Keratinocyte (primary cell): ENCODE measurements around the gene C9orf50. TPM values are rescaled to one million over a fixed set of nuclear protein-coding genes. Genes with fewer than 3 reads are reported as not detected.

ENCODE experiments used
- DNase-seq: peaks from one replicate; pipeline ENCODE4 v3.0.0-alpha.2; 2011; ENCODE audit warnings: low read depth, missing footprints, low spot score
- FAIRE-seq: peaks from 2 replicates; lab custom pipeline; 2011; peaks lifted over from hg19 to GRCh38; lab: Jason Lieb, UNC
- H2AFZ ChIP-seq: 2 replicates; pipeline ENCODE4 v1.6.0; 2012; ENCODE audit warnings: low read length, control low read depth, inconsistent platforms; ENCODE audit not compliant: control insufficient read depth
- H3K27ac ChIP-seq: 2 replicates; pipeline ENCODE4 v1.5.1; 2011; ENCODE audit warnings: low read length; ENCODE audit not compliant: control insufficient read depth, insufficient read depth
- H3K27me3 ChIP-seq: 3 replicates; pipeline ENCODE4 v1.6.0; 2011; ENCODE audit warnings: low read length; ENCODE audit not compliant: control insufficient read depth, insufficient read depth; ENCODE audit errors: extremely low read depth
- H3K36me3 ChIP-seq, 2 experiments: 2 replicates in 1 of 2; 3 replicates in 1 of 2; pipeline ENCODE4 v1.5.1; 2011; ENCODE audit warnings: low read length in 2 of 2, mild to moderate bottlenecking in 1 of 2; ENCODE audit not compliant: control insufficient read depth in 2 of 2, insufficient read depth in 2 of 2; ENCODE audit errors: extremely low read depth in 1 of 2
- H3K4me1 ChIP-seq: 3 replicates; pipeline ENCODE4 v1.5.1; 2011; ENCODE audit warnings: low read length; ENCODE audit not compliant: control insufficient read depth, insufficient read depth; ENCODE audit errors: extremely low read depth
- H3K4me2 ChIP-seq: 3 replicates; pipeline ENCODE4 v1.6.0; 2011; ENCODE audit warnings: low read depth, low read length; ENCODE audit not compliant: control insufficient read depth, insufficient read depth; ENCODE audit errors: extremely low read depth
- H3K4me3 ChIP-seq, 3 experiments: fragments of 200-600 bp in 1 of 3; sonication (generic) in 1 of 3; 2 replicates in 2 of 3; 3 replicates in 1 of 3; pipeline ENCODE4 v1.5.1; 2011 to 2016; ENCODE audit warnings: low read length in 3 of 3, mild to moderate bottlenecking in 3 of 3, control low read depth in 2 of 3, inconsistent platforms in 1 of 3, low read depth in 1 of 3, mixed read lengths in 1 of 3, mixed run types in 1 of 3, moderate library complexity in 1 of 3; ENCODE audit not compliant: control insufficient read depth in 2 of 3, insufficient read depth in 2 of 3; ENCODE audit errors: extremely low read depth in 1 of 3
- H3K79me2 ChIP-seq: 2 replicates; pipeline ENCODE4 v1.6.0; 2012; ENCODE audit warnings: low read length; ENCODE audit not compliant: control insufficient read depth, insufficient read depth
- H3K9ac ChIP-seq: 3 replicates; pipeline ENCODE4 v1.6.0; 2011; ENCODE audit warnings: low read length; ENCODE audit not compliant: control insufficient read depth, insufficient read depth; ENCODE audit errors: extremely low read depth
- H3K9me1 ChIP-seq: 3 replicates; pipeline ENCODE4 v1.6.0; 2011; ENCODE audit warnings: low read length; ENCODE audit not compliant: control insufficient read depth, insufficient read depth; ENCODE audit errors: extremely low read depth
- H3K9me3 ChIP-seq: 2 replicates; pipeline ENCODE4 v1.5.1; 2012; ENCODE audit warnings: low read depth, low read length; ENCODE audit not compliant: control insufficient read depth
- H4K20me1 ChIP-seq: 3 replicates; pipeline ENCODE4 v1.6.0; 2011; ENCODE audit warnings: low read length; ENCODE audit not compliant: control insufficient read depth, insufficient read depth; ENCODE audit errors: extremely low read depth
- EZH2 ChIP-seq: IDR thresholded peaks from one replicate; pipeline ENCODE4 v1.6.1; 2012; ENCODE audit warnings: inconsistent platforms, mild to moderate bottlenecking, low read length, moderate library complexity
- dilution Hi-C: fragments of 300-500 bp; cut with MboI; formaldehyde crosslinking; loops from one replicate; pipeline ENCODE4 v1.7.0; 2020; ENCODE audit warnings: low sequenced_read_pairs; ENCODE audit not compliant: extremely low pct_ligation_motif_present
- polyA plus RNA-seq, 5 experiments: library from polyadenylated mRNA; depleted of rRNA in 3 of 5; stranded (reverse) in 3 of 5; stranded (forward) in 1 of 5; unstranded in 1 of 5; fragments of >200 nt; gene quantifications; 1 replicate in 1 of 5; 2 replicates in 3 of 5; 3 replicates in 1 of 5; pipeline versions ENCODE4 v1.2.1 to v1.2.3, GENCODE V29; 2011 to 2012; ENCODE audit warnings: missing spikeins in 2 of 5, low read depth in 1 of 5, low replicate concordance in 1 of 5
- TF ChIP-seq, protein P1 (sequence below), 3 experiments: IDR thresholded peaks in 1 of 3; conservative IDR thresholded peaks in 1 of 3; optimal IDR thresholded peaks in 1 of 3; 2 replicates in 2 of 3; 3 replicates in 1 of 3; pipeline versions ENCODE3 to v1.5.1; 2011; ENCODE audit warnings: low read length in 3 of 3, mild to moderate bottlenecking in 3 of 3, moderate library complexity in 2 of 3, control low read depth in 1 of 3, inconsistent platforms in 1 of 3; ENCODE audit not compliant: insufficient read depth in 2 of 3; ENCODE audit errors: extremely low read depth in 1 of 3

C9orf50 gene
- polyA plus RNA-seq, 1 donor (not counting 4 experiments of a cell fraction or from before 2014, with no cell fraction given) = not detected

DNA sequence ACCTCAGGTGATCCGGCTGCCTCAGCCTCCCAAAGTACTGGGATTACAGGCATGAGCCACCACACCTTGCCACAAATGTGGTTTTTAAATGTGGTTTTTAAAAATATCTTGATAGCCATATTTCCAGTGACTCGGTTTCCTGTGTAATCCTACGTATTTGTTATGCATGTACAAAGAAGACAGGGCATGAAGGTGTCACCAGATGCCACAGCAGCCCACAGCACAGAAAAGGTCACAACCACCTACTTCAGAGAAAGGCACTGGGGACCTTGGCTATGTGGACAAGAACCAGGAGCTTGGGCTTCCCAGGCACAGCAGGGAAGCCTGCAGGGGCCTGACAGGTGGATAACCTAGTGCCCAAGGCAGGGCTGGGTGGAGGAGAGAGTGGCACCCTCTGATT is 38.0 kb downstream of the C9orf50 start:
- Histone ChIP-seq H3K9me1 (no peaks in the 10 kb centered on the region), H3K9me3 (no peaks in the 10 kb centered on the region), H3K9ac (no peak overlapping the region), H3K4me3 (no peak overlapping the region), H4K20me1 (no peaks in the 10 kb centered on the region), H3K79me2 (no peaks in the 10 kb centered on the region), H3K36me3 (no peaks in the 10 kb centered on the region), H3K27ac (no peak overlapping the region), H3K4me2 (no peak overlapping the region), H3K27me3 (no peaks in the 10 kb centered on the region), H3K4me1 (no peaks in the 10 kb centered on the region), H2AFZ (no peak overlapping the region)
- dilution Hi-C loops = no loop called here
- DNase-seq = no peak
- no peak for TF ChIP-seq EZH2
- TF ChIP-seq, protein P1, sequence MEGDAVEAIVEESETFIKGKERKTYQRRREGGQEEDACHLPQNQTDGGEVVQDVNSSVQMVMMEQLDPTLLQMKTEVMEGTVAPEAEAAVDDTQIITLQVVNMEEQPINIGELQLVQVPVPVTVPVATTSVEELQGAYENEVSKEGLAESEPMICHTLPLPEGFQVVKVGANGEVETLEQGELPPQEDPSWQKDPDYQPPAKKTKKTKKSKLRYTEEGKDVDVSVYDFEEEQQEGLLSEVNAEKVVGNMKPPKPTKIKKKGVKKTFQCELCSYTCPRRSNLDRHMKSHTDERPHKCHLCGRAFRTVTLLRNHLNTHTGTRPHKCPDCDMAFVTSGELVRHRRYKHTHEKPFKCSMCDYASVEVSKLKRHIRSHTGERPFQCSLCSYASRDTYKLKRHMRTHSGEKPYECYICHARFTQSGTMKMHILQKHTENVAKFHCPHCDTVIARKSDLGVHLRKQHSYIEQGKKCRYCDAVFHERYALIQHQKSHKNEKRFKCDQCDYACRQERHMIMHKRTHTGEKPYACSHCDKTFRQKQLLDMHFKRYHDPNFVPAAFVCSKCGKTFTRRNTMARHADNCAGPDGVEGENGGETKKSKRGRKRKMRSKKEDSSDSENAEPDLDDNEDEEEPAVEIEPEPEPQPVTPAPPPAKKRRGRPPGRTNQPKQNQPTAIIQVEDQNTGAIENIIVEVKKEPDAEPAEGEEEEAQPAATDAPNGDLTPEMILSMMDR (optimal IDR thresholded peaks at IDR 0.05 in 1 of 3, IDR thresholded peaks at IDR 0.05 in 1 of 3, conservative IDR thresholded peaks at IDR 0.05 in 1 of 3; ENCODE audit: extremely low read depth in 1 of 3, insufficient read depth in 2 of 3, low read length in 3 of 3) = no peak
- FAIRE-seq = no peak

DNA sequence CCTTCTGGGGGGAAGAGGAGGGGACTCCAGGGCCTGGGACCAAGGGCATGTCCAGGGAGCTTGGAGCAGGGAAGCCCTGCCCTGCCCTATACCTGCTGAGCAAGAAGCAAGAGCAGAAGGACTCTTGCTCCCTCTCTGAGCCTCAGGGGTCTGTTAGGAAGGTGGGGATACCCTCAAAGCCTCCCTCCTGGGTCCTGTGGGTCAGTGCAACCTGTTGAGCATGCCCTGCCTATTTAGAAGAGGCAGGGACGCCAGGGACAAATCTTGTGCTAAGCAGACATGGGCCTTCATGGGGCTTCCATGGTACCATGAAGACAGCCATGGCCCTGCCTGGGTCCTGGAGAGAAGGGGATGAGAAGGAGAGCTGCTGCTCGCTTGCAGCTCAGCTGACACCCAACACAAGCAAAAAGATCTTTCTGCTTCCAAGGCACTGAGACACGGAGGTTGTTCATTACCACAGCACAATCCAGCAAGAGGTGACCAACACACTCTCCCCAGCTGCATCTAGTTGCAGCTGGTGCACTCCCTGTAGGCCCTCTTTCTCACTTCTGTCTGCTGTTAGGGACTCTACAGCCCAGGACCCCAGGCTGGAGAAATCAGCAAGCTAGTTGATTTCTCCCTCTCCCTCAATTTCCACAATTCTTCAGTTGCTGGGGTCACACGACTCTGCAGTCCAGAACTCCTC is 39.3 kb downstream of the C9orf50 start:
- no peak overlapping the region for H2AFZ ChIP-seq

More for the DNA sequence above, 39.3 kb downstream of the C9orf50 start:
- Histone ChIP-seq H3K4me2 (no peak overlapping the region), H3K79me2 (no peaks in the 10 kb centered on the region), H3K27me3 (no peaks in the 10 kb centered on the region), H3K4me3 (no peak overlapping the region), H4K20me1 (no peaks in the 10 kb centered on the region), H3K36me3 (no peaks in the 10 kb centered on the region), H3K9me3 (no peaks in the 10 kb centered on the region), H3K9me1 (no peaks in the 10 kb centered on the region), H3K9ac (no peak overlapping the region), H3K4me1 (no peaks in the 10 kb centered on the region), H3K27ac (no peak overlapping the region)
- dilution Hi-C loops = no loop called here
- no peak for TF ChIP-seq EZH2
- TF ChIP-seq, protein P1 (optimal IDR thresholded peaks at IDR 0.05 in 1 of 3, IDR thresholded peaks at IDR 0.05 in 1 of 3, conservative IDR thresholded peaks at IDR 0.05 in 1 of 3; ENCODE audit: extremely low read depth in 1 of 3, insufficient read depth in 2 of 3, low read length in 3 of 3) = no peak
- DNase-seq (no peak), FAIRE-seq (no peak)
